ENCODE measurements around the gene SKA1.

DNA sequence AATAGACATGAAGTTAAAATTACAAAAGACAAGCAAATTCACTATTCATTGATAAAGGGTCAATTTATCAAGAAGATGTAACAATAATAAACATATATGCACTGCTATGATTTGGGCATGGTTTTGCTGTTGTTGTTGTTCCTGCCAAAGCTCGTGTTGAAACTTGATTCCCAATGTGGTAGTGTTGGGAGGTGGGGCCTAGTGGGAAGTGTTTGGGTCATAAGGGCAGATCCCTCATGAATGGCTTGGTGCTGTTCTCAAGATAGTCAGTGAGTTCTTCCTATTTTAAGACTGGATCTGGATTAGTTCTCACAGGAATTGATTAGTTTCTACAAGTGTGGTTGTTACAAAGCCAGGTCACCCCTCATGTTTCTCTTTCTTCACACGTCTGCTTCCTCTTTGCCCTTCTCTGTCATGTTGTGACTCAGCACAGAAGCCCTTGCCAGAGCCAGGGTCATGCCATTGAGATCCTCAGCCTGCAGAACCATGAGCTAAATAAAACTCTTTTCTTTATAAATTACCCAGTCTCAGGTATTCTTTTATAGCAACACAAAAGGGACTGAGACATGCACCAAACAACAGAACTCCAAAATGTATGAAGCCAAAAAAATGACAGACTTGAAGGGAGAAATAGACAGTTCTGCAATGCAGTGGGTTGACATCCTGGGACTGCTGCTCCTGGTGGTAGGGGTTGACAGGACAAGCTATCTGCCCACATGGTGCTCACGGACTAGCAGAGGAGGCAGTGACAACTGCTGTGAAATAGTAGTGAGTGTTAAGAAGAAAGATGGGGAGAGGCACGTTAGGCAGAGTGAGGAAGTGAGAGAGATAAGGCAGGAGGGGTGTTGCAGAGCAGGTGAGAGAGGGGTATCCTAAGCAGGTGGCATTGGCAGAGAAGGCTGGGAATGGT lies 18.6 kb upstream of the SKA1 start:
- TF ChIP-seq, protein P1, sequence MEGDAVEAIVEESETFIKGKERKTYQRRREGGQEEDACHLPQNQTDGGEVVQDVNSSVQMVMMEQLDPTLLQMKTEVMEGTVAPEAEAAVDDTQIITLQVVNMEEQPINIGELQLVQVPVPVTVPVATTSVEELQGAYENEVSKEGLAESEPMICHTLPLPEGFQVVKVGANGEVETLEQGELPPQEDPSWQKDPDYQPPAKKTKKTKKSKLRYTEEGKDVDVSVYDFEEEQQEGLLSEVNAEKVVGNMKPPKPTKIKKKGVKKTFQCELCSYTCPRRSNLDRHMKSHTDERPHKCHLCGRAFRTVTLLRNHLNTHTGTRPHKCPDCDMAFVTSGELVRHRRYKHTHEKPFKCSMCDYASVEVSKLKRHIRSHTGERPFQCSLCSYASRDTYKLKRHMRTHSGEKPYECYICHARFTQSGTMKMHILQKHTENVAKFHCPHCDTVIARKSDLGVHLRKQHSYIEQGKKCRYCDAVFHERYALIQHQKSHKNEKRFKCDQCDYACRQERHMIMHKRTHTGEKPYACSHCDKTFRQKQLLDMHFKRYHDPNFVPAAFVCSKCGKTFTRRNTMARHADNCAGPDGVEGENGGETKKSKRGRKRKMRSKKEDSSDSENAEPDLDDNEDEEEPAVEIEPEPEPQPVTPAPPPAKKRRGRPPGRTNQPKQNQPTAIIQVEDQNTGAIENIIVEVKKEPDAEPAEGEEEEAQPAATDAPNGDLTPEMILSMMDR (conservative IDR thresholded peaks at IDR 0.05; ENCODE audit: low read depth, low read length): no peak
- TF ChIP-seq POLR2A (IDR thresholded peaks at IDR 0.05; ENCODE audit: low read depth, low read length) (no peak), MXI1 (IDR thresholded peaks at IDR 0.05; ENCODE audit: borderline replicate concordance, low read depth, low read length) (no peak), SMC3 (IDR thresholded peaks at IDR 0.05; ENCODE audit: low read depth, low read length) (no peak), RCOR1 (IDR thresholded peaks at IDR 0.05; ENCODE audit: insufficient replicate concordance, low read length) (no peak), RAD21 (IDR thresholded peaks at IDR 0.05; ENCODE audit: low read length) (no peak), CEBPB (IDR thresholded peaks at IDR 0.05; ENCODE audit: low read depth, low read length) (no peak), RFX5 (IDR thresholded peaks at IDR 0.05; ENCODE audit: low read depth, low read length) (no peak), BHLHE40 (IDR thresholded peaks at IDR 0.05; ENCODE audit: low read depth, low read length) (no peak)

All from IMR-90 (cell line).